ENCODE results near the gene PRR30.

DNA sequence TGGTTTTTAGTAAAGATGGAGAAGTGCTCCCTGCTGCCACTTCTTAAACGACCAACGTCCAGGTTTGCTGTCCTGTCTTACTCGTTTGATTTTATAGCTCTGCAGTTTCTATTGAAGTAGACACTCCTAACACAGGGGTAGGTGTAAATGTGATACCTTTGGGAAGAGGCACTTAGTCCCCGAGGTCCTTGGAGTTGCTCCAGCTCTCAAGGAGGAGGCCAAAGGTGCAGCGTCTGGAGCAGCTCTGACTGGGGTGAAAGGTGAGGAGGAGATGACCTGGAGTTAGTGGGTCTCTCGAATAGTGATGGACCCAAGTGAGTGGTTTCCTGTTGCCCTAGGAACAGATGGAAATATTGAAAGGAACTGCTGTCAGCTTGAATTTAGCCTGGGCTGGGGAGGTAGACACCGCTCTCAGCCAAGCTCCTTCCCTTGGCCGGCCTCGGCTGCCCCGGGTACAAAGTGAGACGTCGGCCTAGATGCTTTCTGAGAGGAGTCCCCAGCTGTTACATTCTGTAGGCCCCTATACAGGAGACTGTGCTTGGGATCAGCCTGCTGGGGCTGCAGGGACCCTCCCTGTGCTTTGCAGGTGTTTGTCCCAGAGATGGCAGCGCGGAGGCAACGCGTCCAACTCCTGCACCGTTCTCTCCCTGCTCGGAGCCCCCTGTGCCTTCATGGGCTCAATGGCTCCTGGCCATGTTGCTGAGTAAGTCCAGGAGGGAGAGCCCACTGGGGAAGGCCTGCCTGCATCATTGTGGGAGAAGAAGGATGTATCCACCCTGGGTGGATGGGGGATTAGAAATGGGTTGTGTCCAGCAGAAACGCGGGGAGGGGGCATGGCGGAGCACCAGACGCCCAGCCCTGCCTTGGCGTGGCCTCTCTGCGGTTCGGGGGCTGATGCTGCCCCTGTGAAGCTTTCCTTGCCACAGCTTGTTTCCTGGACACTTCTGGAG is 47.2 kb downstream of the PRR30 start:
- TF ChIP-seq, protein P1, sequence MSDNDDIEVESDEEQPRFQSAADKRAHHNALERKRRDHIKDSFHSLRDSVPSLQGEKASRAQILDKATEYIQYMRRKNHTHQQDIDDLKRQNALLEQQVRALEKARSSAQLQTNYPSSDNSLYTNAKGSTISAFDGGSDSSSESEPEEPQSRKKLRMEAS (IDR thresholded peaks at IDR 0.05; ENCODE audit: insufficient read depth, insufficient read length) = no peak
- TF ChIP-seq, protein P2, sequence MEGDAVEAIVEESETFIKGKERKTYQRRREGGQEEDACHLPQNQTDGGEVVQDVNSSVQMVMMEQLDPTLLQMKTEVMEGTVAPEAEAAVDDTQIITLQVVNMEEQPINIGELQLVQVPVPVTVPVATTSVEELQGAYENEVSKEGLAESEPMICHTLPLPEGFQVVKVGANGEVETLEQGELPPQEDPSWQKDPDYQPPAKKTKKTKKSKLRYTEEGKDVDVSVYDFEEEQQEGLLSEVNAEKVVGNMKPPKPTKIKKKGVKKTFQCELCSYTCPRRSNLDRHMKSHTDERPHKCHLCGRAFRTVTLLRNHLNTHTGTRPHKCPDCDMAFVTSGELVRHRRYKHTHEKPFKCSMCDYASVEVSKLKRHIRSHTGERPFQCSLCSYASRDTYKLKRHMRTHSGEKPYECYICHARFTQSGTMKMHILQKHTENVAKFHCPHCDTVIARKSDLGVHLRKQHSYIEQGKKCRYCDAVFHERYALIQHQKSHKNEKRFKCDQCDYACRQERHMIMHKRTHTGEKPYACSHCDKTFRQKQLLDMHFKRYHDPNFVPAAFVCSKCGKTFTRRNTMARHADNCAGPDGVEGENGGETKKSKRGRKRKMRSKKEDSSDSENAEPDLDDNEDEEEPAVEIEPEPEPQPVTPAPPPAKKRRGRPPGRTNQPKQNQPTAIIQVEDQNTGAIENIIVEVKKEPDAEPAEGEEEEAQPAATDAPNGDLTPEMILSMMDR (IDR thresholded peaks at IDR 0.05; ENCODE audit: extremely low read depth in 1 of 2, insufficient read depth in 1 of 2, low read depth in 1 of 2, low read length in 2 of 2) = no peak
- no peak for TF ChIP-seq EZH2 (IDR thresholded peaks at IDR 0.05; ENCODE audit: borderline replicate concordance, low read depth, low read length, severe bottlenecking)

Measured in endothelial cell of umbilical vein (primary cell).